ENCODE measurements around the gene SSMEM1.
"Not testable (repeated sequence)": the region's sequence is repeated elsewhere in the genome, so short reads cannot be mapped to it uniquely, and the experiment has no call there.

SSMEM1 gene

DNA sequence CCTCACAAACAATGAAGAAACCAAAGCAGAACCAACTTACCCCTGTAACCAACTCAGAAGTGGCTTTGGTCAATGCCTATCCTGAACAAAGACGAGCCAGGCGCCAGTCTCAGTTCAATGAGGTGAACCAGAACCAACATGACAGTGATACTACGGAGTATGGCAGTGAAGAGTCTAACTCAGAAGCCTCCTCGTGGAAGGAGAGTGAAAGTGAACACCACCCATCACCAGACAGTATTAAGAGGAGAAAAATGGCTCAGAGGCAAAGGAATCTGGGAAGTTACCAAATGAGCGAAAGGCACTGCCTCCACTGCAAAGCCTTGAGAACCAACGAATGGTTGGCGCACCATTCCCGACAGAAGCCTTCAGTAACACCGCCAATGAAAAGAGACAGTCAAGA is 8.4 kb downstream of the SSMEM1 start:
- DNase-seq: no peak

DNA sequence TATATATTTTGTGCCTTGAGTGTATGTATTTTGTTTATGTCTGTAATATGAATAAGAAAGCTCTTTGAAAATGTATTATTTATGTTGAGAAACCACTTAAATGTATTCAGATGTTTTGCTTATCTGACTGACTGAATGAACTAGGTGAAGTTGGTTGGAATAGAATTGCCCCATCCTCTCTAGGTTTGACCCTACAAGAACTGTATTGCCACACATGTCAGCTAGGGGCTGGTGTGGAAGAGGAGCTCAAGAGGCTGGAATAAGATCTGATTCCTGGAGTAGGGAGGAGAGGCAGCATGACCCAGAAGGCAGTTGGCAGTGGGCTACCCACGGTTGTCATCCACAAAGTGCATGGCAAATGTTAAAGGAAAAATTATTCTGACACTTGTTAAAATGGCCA is 9.1 kb downstream of the SSMEM1 start:
- DNase-seq: no peak

DNA sequence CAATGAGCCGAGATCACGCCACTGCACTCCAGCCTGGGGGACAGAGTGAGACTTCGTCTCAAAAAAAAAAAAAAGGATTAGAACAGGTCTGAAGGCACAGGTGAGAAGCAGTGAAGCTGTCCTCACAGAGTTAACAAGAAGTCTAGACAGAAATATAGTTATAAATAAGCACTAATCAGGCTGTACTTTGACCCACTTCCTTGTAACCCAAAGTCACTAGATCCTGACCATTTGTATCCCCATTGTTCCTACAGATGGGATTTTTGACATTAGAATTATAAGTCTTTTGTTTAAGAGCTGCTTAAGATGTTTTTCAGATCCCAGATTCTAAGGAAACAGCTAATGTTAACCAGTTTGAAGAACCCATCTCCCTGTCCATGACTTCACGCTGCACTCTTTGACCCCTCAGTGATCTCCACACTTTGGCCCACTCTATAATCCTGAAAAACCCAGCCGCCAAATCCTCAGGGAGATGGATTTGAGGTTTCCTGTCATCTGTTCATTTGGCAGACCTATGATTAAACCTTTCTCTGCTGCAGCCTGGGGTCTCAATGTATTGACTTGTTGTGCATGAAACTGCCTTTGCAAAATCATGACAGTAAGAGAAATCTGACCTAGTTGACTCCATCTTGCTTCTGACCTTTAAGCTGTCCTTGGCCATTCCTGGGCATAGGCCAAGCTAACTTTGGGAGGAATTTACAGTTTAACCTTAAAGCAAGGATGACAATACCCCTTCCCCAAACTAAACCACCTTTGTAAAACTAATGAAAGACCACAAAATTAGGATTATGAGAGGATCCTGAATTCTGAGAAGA is 11.4 kb downstream of the SSMEM1 start:
- DNase-seq: no peak

DNA sequence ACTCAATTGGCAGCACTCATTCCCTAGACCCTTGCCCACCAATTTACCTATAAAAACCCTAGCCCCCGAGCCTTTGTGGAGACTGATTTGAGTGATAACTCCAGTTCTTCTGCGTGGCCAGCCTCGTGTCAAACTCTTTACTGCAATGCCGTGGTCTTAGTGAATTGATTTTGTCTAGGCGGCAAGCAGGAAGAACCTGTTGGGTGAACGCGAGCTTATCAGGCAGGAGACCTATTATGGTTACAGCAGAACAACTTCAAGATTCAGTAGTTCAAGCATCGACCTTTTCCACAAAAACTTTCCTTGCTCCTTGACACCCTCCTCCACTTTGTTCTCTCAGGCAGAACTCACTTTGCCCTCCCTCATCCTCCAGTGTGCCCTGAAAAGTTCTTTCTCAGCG is 12.2 kb downstream of the SSMEM1 start:
- DNase-seq: no peak

DNA sequence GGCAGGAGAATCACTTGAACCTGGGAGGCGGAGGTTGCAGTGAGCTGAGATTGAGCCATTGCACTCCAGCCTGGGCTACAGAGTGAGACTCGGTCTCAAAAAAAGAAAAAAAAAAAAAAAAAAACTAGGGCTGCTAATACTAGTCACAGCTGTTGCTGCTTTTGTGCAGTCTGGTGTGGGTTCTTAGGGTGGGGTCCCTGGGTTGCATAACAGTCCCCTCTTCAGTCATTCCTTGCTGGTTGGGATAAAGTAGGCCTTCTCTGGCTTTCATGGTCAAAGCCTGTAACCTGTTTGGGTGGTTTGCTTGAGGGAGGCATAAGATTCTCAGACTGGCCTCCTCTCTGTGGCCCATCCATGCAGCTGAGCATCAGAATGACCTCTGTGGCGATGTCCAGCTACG is 14.1 kb downstream of the SSMEM1 start:
- peak; percentile 40 for DNase-seq

DNA sequence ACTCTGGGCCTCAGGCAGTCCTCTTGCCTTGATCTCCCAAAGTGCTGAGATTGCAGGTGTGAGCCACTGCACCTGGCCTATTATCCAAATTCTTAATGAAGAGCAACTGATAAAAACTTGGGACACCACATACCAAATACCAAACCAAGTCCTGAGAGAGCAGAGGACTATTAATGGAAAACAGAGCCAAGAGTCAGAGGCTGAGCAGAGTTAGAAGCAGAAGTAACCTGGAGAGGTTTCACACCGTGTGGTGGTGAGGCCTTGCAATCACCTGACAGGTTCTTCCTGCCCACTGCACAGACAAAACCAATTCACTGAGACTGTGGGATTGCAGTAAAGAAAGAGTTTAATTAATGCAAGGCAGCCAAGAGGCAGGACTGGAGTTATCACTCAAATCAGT is 16.0 kb downstream of the SSMEM1 start:
- no peak for DNase-seq

DNA sequence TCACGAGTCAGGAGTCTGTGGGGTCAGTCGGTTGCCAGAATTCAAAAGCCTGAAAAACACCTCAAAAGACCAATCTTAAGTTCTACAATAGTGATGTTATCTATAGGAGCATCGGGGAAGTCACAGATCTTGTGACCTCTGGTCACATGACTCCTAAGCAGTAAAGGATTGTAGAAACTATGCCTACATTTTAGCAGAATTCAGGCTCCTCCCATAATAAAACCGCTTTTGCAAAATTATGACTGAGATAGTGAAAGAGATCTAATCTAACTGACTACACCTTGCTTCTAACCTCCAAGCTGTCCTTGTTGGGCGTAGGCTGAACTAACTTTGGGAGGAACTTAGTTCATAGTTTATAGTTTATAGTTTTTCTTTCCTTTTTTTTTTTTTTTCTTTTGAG is 16.6 kb downstream of the SSMEM1 start:
- DNase-seq: no peak

DNA sequence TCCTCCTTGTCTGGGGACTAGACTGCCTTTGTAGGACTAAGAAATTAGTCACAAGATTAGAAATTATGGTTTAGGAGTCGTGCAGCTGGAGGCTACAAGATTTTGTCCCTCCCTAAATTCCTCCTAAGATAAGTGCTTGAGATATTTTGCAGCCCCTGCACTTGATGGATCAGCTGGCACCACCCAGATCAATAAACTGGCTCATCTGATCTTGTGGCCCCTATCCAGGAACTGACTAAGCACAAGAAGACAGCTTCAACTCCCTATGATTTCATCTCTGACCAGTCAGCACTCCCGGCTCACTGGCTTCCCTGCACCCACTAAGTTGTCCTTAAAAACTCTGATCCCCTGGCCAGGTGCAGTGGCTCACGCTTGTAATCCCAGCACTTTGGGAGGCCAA is 17.3 kb downstream of the SSMEM1 start:
- DNase-seq: not testable (repeated sequence)

DNA sequence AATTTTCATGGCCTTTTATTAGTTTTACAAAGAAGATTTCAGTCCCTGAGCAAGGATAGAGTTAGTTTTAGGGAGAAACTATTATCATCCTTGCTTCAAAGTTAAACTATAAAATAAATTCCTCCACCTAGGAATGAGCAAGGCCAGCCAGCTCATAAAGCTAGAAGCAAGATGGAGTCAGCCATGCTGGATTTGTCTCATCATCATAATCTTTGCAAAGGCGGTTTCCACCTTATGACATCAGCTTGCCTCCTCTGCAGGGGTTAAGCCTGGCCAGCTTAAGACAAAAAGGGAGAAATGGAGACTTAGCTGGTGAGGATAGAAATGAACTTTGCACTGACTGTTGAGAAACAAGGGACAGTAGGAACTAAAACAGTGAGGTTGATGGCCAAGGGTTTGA is 18.7 kb downstream of the SSMEM1 start:
- no peak for DNase-seq

DNA sequence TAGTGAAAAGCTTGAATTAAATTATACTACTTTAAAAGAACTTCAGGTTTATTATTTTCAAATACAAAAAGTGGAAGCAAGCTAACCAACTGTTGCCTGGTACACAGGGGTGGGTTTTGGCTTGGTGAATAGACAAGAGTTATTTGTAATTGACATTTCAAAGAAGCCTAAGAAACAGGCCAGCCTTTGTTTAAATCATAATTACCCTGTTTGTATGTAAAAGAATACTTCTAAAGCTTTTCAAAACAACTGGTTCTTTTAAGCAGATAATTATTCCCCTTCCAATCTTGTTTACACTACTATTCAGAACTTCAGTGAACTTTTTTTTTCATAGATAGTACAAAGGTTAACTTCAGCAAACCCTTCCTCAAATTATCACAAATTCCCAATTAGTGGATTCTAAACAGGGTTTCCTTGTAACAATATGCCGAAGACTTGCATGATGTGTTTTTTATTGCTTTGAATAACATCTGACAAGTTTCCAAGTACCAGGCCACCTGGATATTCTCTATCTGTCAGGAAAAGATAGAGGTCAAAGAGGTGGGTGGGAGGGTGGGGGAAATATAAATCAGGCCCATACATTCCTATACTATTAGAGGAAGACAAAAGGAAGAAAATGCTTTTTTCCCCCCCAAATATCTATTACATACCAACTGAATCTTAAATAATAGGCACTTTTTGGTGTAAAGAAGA is 20.4 kb downstream of the SSMEM1 start:
- DNase-seq: peak; percentile 16

DNA sequence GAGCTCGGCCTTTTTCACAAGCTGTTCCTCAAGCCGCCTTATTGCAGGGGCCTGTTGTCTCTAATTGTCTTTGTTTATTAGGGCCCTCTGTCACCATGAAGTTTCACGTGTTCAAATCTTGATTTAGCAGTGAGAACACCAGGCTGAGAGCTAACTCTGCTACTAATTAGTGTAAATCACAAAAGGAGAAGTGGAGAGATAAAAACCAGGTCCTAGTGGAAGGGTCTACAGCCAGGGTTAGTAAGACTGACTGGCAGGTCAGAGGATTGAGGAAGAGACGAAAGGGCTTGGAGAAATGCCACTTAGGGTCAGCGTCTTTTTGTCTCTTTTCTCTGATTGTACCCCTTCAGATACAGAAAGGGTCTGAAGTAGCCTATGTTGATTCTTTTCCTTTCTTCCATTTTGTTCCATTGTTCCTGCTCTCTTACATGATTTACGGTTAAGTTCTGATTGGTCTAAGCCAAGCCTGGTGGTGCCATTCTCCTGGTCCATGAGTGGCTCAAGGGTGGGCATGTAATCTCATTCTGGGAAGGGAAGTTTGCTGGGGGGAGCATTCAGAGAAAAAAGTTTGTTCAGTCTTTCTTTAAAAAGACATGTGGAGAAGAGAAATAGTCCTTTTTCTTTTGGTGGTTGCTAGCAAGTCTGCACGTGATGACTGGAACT is 21.3 kb downstream of the SSMEM1 start:
- no peak for DNase-seq

DNA sequence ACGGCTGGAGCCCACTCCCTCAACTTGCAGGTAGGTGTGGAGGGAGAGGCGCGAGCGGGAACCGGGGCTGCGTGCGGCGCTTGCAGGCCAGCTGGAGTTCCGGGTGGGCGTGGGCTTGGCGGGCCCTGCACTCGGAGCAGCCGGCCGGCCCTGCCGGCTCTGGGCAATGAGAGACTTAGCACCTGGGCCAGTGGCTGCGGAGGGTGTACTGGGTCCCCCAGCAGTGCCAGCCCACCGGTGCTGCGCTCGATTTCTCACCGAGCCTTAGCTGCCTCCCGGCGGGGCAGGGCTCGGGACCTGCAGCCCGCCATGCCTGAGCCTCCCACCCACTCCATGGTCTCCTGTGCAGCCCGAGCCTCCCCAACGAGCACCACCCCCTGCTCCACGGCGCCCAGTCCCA is 22.3 kb downstream of the SSMEM1 start:
- DNase-seq: not testable (repeated sequence)

DNA sequence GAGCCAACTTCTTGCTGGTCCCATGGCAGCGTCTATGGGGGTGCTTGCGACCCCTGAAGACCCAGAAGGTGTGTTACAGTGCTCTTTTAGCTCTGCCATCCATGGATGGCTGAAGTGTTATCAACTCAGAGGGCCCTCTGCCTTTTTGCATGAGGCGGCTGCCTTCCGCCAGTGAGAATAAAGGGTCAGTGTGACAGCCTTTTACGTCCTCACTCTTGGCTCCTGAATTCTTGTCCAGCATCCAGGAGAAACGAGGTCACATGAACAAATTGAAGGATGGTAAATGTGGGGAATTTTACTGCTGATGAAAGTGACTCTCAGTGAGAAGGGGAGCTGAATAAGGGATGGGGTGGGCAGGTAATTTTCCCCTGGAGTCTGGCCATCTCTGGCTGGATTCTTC is 24.1 kb downstream of the SSMEM1 start:
- no peak for DNase-seq

DNA sequence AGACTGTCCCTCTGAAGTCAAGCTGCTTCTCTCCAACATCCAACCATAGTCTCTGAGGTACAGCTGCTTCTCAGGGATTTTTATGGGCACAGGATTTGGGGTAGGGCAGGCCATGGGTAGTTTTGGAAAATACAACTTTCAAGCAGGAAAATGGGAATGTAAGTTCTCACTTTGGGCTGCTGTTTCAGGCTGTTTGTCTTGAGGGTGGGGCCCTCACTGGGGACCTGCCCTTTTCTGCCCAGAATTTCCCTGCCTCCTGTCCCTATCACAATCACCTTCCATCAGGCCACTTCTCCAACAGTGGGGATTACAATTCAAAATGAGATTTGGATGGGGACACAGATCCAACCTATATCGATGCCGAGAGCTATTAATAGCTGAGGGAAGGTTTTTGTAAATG is 24.5 kb downstream of the SSMEM1 start:
- DNase-seq: no peak

DNA sequence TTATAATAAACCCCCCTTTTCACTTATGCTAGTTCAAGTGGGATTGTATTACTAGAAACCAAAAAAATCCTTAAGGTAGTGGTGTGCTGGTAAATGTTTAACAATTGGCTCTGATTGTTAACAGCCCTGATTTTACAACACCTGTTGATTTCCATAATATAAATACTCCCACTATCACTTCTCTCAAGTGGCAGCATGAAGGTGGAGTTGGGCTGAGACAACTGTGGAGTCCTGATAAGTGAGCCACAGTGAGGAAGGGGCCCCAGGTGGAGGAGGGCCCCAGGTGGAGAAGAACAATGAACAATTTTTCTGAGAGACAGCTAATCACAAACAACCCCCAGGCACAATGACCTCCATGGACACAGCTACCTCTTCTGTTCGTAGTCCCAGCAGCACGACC is 26.4 kb downstream of the SSMEM1 start:
- DNase-seq: no peak

DNA sequence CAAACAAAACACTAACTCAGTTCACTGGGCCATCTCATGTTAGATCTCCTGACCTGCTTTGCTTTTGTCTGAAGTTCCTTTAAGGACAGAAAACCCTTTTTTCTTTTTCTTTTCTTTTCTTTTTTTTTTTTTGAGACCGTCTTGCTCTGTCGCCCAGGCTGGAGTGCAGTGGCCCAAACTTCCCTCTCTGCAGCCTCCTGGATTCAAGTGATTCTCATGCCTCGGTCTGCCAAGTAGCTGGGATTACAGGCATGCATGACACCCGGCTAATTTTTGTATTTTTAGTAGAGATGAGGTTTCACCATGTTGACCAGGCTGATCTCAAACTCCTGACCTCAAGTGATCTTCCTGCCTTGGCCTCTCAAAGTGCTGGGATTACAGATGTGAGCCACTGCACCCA is 28.7 kb downstream of the SSMEM1 start:
- not testable (repeated sequence) for DNase-seq

DNA sequence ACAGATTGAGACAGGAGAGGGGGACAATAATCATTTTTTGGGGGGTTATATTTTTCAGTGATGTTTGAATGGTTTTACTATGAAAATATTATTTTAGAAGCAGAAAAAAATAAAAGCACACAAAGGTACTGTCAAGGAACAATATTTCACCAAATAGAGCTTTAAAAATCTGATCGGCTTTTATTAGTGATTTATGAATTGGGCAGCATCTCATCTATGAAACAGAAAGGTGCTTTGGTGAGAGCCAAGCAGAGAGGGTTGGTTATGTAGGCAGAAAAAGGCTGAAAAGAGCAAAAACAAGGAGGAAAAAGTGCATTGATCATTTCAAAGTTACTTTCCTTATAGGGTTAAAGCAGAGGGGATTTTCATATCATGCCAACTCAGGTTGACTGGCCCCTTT is 32.6 kb downstream of the SSMEM1 start:
- no peak for DNase-seq

DNA sequence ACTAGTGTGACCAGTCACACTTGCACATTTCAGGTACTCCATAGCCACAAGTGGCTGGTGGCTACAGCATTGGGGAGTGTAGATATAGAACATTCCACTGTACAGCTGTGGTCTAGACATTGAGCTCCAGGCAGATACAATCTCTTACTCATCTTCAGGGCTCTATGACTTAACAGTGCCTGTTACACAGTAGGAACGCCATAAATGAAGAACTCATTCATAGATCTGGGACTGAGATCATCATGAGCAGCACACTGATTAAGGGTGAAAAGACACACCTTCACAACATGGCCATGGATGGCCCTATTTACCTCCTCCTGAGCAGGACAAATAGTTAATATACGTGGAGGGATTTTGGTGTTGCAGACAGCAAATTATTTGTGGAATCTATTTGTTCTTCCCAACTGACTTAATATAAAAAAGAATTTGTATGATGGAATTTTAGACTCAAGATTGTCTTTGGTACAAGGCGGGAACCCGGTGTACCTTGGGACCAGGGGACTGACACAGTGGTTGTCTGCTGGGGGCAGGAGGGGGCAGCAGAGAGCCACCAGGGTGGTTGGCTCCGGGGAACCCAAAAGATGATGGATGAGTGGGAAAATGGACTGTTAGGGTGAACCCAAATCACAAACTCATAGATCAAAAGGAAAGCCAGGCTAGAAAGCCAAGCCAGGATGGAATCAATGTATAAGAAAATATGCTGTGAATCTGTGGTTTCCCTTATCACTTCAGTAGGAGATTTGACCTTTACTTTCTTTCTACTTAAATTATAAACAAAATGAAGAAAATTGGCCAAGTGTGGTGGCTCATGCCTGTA is 34.7 kb downstream of the SSMEM1 start:
- peak; percentile 41 for DNase-seq

DNA sequence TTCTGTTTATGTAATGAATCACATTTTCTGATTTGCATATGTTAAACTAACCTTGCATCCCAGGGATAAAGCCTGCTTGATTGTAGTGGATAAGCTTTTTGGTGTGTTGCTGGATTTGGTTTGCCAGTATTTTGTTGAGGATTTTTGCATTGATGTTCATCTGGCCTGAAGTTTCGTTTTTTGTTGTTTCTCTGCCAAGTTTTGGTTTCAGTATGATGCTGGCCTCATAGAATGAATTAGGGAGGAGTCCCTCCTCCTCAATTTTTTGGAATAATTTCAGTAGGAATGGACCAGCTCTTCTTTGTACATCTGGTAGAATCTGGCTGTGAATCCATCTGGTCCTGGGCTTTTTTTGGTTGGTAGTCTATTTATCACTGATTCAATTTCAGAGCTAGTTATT is 35.8 kb downstream of the SSMEM1 start:
- DNase-seq: peak; percentile 17

DNA sequence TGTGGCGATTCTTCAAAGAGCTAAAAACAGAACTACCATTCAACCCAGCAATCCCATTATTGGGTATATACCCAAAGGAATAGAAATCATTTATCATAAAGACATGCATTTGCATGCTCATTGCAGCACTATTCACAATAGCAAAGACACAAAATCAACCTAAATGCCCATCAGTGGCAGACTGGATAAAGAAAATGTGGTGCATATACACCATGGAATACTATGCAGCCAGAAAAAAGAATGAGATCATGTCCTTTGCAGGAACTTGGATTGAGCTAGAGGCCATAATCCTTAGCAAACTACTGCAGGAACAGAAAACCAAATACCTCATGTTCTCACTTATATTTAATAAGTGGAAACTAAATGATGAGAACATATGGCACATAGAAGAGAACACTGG is 38.8 kb downstream of the SSMEM1 start:
- not testable (repeated sequence) for DNase-seq

DNA sequence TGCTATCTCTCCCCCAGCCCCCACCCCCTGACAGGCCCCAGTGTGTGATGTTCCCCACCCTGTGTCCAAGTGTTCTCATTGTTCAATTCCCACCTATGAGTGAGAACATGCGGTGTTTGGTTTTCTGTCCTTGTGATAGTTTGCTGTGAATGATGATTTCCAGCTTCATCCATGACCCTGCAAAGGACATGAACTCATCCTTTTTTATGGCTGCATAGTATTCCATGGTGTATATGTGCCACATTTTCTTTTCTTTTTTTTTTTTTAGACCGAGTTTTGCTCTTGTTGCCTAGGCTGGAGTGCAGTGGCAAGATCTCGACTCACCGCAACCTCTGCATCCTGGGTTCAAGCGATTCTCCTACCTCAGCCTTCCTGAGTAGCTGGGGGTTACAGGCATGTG is 41.2 kb downstream of the SSMEM1 start:
- DNase-seq: not testable (repeated sequence)

DNA sequence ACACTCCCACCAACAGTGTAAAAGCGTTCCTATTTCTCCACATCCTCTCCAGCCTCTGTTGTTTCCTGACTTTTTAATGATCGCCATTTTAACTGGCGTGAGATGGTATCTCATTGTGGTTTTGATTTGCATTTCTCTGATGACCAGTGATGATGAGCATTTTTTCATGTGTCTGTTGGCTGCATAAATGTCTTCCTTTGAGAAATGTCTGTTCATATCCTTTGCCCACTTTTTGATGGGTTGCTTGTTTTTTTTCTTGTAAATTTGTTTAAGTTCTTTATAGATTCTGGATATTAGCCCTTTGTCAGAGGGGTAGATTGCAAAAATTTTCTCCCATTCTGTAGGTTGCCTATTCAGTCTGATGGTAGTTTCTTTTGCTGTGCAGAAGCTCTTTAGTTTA is 42.0 kb downstream of the SSMEM1 start:
- DNase-seq: not testable (repeated sequence)

DNA sequence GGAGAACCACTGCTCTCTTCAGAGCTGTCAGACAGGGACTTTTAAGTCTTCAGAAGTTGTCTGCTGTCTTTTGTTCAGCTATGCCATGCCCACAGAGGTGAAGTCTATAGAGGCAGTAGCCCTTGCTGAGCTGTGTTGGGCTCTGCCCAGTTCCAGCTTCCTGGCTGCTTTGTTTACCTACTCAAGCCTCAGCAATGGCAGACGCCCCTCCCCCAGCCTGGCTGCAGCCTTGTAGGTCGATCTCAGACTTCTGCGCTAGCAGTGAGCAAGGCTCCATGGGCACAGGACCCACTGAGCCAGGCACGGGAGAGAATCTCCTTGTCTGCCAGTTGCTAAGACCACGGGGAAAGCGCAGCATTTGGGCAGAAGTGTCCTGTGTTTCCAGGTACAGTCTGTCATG is 46.9 kb downstream of the SSMEM1 start:
- no peak for DNase-seq
